Fibroblast of lung (primary cell): ENCODE data around the gene SFTA2. TPM values are rescaled to one million over a fixed set of nuclear protein-coding genes. Genes with fewer than 3 reads are reported as not detected.
"Not testable (repeated sequence)": the region's sequence is repeated elsewhere in the genome, so short reads cannot be mapped to it uniquely, and the experiment has no call there.

ENCODE experiments used
- DNase-seq, 2 donors: peaks; one replicate each; pipeline versions ENCODE4 v3.0.0 to v3.0.0-alpha.2; 2010; ENCODE audit warnings: low read depth in 2 of 2
- H2AFZ ChIP-seq: 2 replicates; pipeline ENCODE4 v1.5.1; 2012; ENCODE audit warnings: low read length, control low read depth, inconsistent platforms
- H3K27ac ChIP-seq: 2 replicates; pipeline ENCODE4 v1.5.1; 2011; ENCODE audit warnings: low read length, control low read depth; ENCODE audit not compliant: insufficient read depth
- H3K27me3 ChIP-seq: 2 replicates; pipeline ENCODE4 v1.5.1; 2011; ENCODE audit warnings: mild to moderate bottlenecking, low read length; ENCODE audit not compliant: control insufficient read depth, insufficient read depth
- H3K36me3 ChIP-seq: 2 replicates; pipeline ENCODE4 v1.5.1; 2011; ENCODE audit warnings: low read length; ENCODE audit not compliant: control insufficient read depth, insufficient read depth
- H3K4me1 ChIP-seq: 2 replicates; pipeline ENCODE4 v1.5.1; 2011; ENCODE audit warnings: low read length; ENCODE audit not compliant: control insufficient read depth, insufficient read depth; ENCODE audit errors: extremely low read depth
- H3K4me2 ChIP-seq: 2 replicates; pipeline ENCODE4 v1.5.1; 2011; ENCODE audit warnings: low read length, control low read depth; ENCODE audit not compliant: insufficient read depth; ENCODE audit errors: extremely low read depth
- H3K4me3 ChIP-seq, 4 experiments: fragments of 200-600 bp in 1 of 4; sonication (generic) in 1 of 4; replicated peaks in 1 of 4; 2 replicates each; pipeline ENCODE4 v1.5.1; 2011 to 2016; ENCODE audit warnings: low read length in 4 of 4, low read depth in 3 of 4, mild to moderate bottlenecking in 3 of 4, control low read depth in 2 of 4, inconsistent platforms in 1 of 4, mixed read lengths in 1 of 4; ENCODE audit not compliant: insufficient read depth in 1 of 4; ENCODE audit errors: control extremely low read depth in 1 of 4
- H3K79me2 ChIP-seq: 2 replicates; pipeline ENCODE4 v1.5.1; 2012; ENCODE audit warnings: mild to moderate bottlenecking, low read length, inconsistent platforms; ENCODE audit not compliant: control insufficient read depth, insufficient read depth
- H3K9ac ChIP-seq: 2 replicates; pipeline ENCODE4 v1.5.1; 2011; ENCODE audit warnings: mild to moderate bottlenecking, low read length, control low read depth; ENCODE audit not compliant: insufficient read depth
- H3K9me3 ChIP-seq: 2 replicates; pipeline ENCODE4 v1.5.1; 2012; ENCODE audit warnings: low read depth, low read length; ENCODE audit not compliant: control insufficient read depth, insufficient read depth
- H4K20me1 ChIP-seq: 2 replicates; pipeline ENCODE4 v1.5.1; 2011; ENCODE audit warnings: low read length; ENCODE audit not compliant: control insufficient read depth, insufficient read depth; ENCODE audit errors: extremely low read depth
- EZH2 ChIP-seq: IDR thresholded peaks from 2 replicates; pipeline ENCODE4 v1.5.1; 2012; ENCODE audit warnings: low read length, control low read depth, mild to moderate bottlenecking; ENCODE audit errors: missing control alignments
- polyA plus RNA-seq, 2 donors: library from polyadenylated mRNA; depleted of rRNA in 1 of 2; stranded (reverse) in 1 of 2; unstranded in 1 of 2; fragments of >200 nt; gene quantifications; 2 replicates each; pipeline ENCODE4 v1.2.1, GENCODE V29; 2011 to 2012; ENCODE audit warnings: missing spikeins in 1 of 2
- total RNA-seq: library from RNA; depleted of rRNA; stranded (reverse); fragments of >200 nt; gene quantifications from 2 replicates; pipeline ENCODE4 v1.2.1, GENCODE V29; 2014
- TF ChIP-seq, protein P1 (sequence below), 2 donors: IDR thresholded peaks in 1 of 2; conservative IDR thresholded peaks in 1 of 2; 1 replicate in 1 of 2; 2 replicates in 1 of 2; pipeline ENCODE4 v1.5.1; 2011 to 2012; ENCODE audit warnings: low read length in 2 of 2, control low read depth in 1 of 2, inconsistent platforms in 1 of 2, low read depth in 1 of 2, mild to moderate bottlenecking in 1 of 2

SFTA2 gene
- total and polyA plus RNA-seq, 2 donors (not counting 1 experiment from before 2014, with no cell fraction given), result not detected

DNA sequence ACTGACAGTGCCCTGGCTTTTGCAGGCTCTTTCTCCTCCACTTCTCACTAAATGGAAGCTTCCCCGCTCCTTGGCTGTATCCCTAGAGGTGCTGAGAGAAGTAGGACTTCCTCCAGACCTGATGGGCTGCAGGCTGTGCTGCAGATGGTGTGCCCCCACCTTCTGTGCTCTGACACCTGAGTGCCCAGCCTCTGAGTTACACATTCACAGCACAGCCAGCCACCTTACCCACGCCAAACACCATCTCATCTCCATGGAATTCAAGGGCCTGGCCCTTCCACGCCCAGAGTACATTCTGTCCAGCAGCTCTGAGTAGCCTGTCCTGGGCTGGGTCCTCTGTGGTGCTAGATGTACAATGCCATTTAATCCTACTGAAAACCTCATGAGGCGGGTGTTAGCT is 5.3 kb downstream of the SFTA2 start:
- Histone ChIP-seq H3K36me3 (peaks cover 5% of the 10 kb centered on the region), H3K9me3 (no peaks in the 10 kb centered on the region), H3K27ac (no peak overlapping the region), H3K4me3 (no peak overlapping the region), H2AFZ (no peak overlapping the region), H3K79me2 (no peaks in the 10 kb centered on the region), H4K20me1 (no peaks in the 10 kb centered on the region), H3K9ac (no peak overlapping the region), H3K27me3 (peaks cover 3% of the 10 kb centered on the region), H3K4me1 (no peaks in the 10 kb centered on the region), H3K4me2 (no peak overlapping the region)
- DNase-seq, result peak in 1 of 2 donors; percentile 58
- TF ChIP-seq, protein P1, sequence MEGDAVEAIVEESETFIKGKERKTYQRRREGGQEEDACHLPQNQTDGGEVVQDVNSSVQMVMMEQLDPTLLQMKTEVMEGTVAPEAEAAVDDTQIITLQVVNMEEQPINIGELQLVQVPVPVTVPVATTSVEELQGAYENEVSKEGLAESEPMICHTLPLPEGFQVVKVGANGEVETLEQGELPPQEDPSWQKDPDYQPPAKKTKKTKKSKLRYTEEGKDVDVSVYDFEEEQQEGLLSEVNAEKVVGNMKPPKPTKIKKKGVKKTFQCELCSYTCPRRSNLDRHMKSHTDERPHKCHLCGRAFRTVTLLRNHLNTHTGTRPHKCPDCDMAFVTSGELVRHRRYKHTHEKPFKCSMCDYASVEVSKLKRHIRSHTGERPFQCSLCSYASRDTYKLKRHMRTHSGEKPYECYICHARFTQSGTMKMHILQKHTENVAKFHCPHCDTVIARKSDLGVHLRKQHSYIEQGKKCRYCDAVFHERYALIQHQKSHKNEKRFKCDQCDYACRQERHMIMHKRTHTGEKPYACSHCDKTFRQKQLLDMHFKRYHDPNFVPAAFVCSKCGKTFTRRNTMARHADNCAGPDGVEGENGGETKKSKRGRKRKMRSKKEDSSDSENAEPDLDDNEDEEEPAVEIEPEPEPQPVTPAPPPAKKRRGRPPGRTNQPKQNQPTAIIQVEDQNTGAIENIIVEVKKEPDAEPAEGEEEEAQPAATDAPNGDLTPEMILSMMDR (conservative IDR thresholded peaks at IDR 0.05 in 1 of 2, IDR thresholded peaks at IDR 0.05 in 1 of 2; ENCODE audit: low read depth in 1 of 2, low read length in 2 of 2), result no peak
- TF ChIP-seq EZH2, result no peak

- not testable (repeated sequence) for H3K27ac ChIP-seq, H2AFZ ChIP-seq, H3K27me3 ChIP-seq, H4K20me1 ChIP-seq, H3K9me3 ChIP-seq, H3K4me3 ChIP-seq, H3K79me2 ChIP-seq, DNase-seq, H3K4me1 ChIP-seq, H3K36me3 ChIP-seq, H3K9ac ChIP-seq, H3K4me2 ChIP-seq
These were observed 7.8 kb downstream of the SFTA2 start for GRCh38 chr6:30924040-30924627.

GRCh38 chr6:30922447-30922852 is 9.5 kb downstream of the SFTA2 start:
- H3K79me2 ChIP-seq, result no peaks in the 10 kb centered on the region
- H4K20me1 ChIP-seq, result no peaks in the 10 kb centered on the region
- no peak for DNase-seq
- no peaks in the 10 kb centered on the region for H3K4me1 ChIP-seq
- H2AFZ ChIP-seq, result no peak overlapping the region
- no peak overlapping the region for H3K4me2 ChIP-seq
- no peaks in the 10 kb centered on the region for H3K9me3 ChIP-seq
- no peak overlapping the region for H3K4me3 ChIP-seq
- H3K9ac ChIP-seq, result no peak overlapping the region
- no peak overlapping the region for H3K27ac ChIP-seq
- H3K27me3 ChIP-seq, result no peaks in the 10 kb centered on the region
- TF ChIP-seq EZH2, result no peak
- TF ChIP-seq, protein P1 (conservative IDR thresholded peaks at IDR 0.05 in 1 of 2, IDR thresholded peaks at IDR 0.05 in 1 of 2; ENCODE audit: low read depth in 1 of 2, low read length in 2 of 2), result no peak
- H3K36me3 ChIP-seq, result peaks cover 8% of the 10 kb centered on the region
